Trophoblast cell (in vitro differentiated cells and primary cell): ENCODE measurements around the gene CFAP221.

Experiments used
- DNase-seq, 2 donors: peaks; one replicate each; pipeline ENCODE4 v3.0.0-alpha.2; 2016
- H2AFZ ChIP-seq: 2 replicates; pipeline ENCODE4 v1.6.1; 2013; ENCODE audit warnings: low read length, moderate library complexity, mild to moderate bottlenecking; ENCODE audit not compliant: insufficient read depth, poor library complexity
- H2AK5ac ChIP-seq: 2 replicates; pipeline ENCODE4 v1.6.1; 2013; ENCODE audit warnings: mild to moderate bottlenecking, low read length
- H2BK120ac ChIP-seq: 2 replicates; pipeline ENCODE4 v1.6.1; 2013; ENCODE audit warnings: low read length, mild to moderate bottlenecking, moderate library complexity; ENCODE audit not compliant: insufficient read depth, poor library complexity
- H2BK12ac ChIP-seq: 2 replicates; pipeline ENCODE4 v1.6.1; 2013; ENCODE audit warnings: mild to moderate bottlenecking, low read length, moderate library complexity
- H2BK5ac ChIP-seq: 2 replicates; pipeline ENCODE4 v1.6.1; 2013; ENCODE audit warnings: low read length, low read depth, moderate library complexity, mild to moderate bottlenecking; ENCODE audit not compliant: poor library complexity
- H3K14ac ChIP-seq: 2 replicates; pipeline ENCODE4 v1.6.1; 2013; ENCODE audit warnings: mild to moderate bottlenecking, low read length
- H3K18ac ChIP-seq: 2 replicates; pipeline ENCODE4 v1.6.1; 2013; ENCODE audit warnings: mild to moderate bottlenecking, low read length
- H3K23ac ChIP-seq: 2 replicates; pipeline ENCODE4 v1.6.1; 2013; ENCODE audit warnings: low read length
- H3K27ac ChIP-seq: 2 replicates; pipeline ENCODE4 v1.5.1; 2013; ENCODE audit warnings: low read depth, mild to moderate bottlenecking, inconsistent platforms, low read length, moderate library complexity
- H3K27me3 ChIP-seq: 2 replicates; pipeline ENCODE4 v1.6.1; 2013; ENCODE audit warnings: inconsistent platforms, mild to moderate bottlenecking, low read length, moderate library complexity; ENCODE audit not compliant: insufficient read depth
- H3K36me3 ChIP-seq, 2 experiments: 1 replicate in 1 of 2; 2 replicates in 1 of 2; pipeline ENCODE4 v1.6.1; 2013; ENCODE audit warnings: low read length in 2 of 2, mild to moderate bottlenecking in 2 of 2, moderate library complexity in 1 of 2; ENCODE audit not compliant: insufficient read depth in 2 of 2, control insufficient read depth in 1 of 2
- H3K4ac ChIP-seq: 2 replicates; pipeline ENCODE4 v1.6.1; 2013; ENCODE audit warnings: low read depth, mild to moderate bottlenecking, low read length, moderate library complexity
- H3K4me1 ChIP-seq, 2 experiments: 1 replicate in 1 of 2; 2 replicates in 1 of 2; pipeline ENCODE4 v1.6.1; 2013; ENCODE audit warnings: low read length in 2 of 2, mild to moderate bottlenecking in 2 of 2, moderate library complexity in 1 of 2; ENCODE audit not compliant: insufficient read depth in 2 of 2, control insufficient read depth in 1 of 2
- H3K4me2 ChIP-seq: 2 replicates; pipeline ENCODE4 v1.6.1; 2013; ENCODE audit warnings: inconsistent platforms, mild to moderate bottlenecking, low read length, moderate library complexity
- H3K4me3 ChIP-seq: 2 replicates; pipeline ENCODE4 v1.5.1; 2013; ENCODE audit warnings: mild to moderate bottlenecking, low read depth, low read length, inconsistent platforms
- H3K79me1 ChIP-seq: one replicate; pipeline ENCODE4 v1.6.1; 2013; ENCODE audit warnings: low read length
- H3K79me2 ChIP-seq: 2 replicates; pipeline ENCODE4 v1.6.1; 2013; ENCODE audit warnings: low read length, mild to moderate bottlenecking; ENCODE audit not compliant: control insufficient read depth, insufficient read depth, poor library complexity
- H3K9ac ChIP-seq: 2 replicates; pipeline ENCODE4 v1.6.1; 2013; ENCODE audit warnings: mild to moderate bottlenecking, low read length
- H3K9me3 ChIP-seq: 2 replicates; pipeline ENCODE4 v1.6.1; 2013; ENCODE audit warnings: low read depth, mild to moderate bottlenecking, control low read depth, inconsistent platforms, low read length; ENCODE audit not compliant: insufficient read depth
- H4K12ac ChIP-seq: 2 replicates; pipeline ENCODE4 v1.6.1; 2013; ENCODE audit warnings: low read depth, mild to moderate bottlenecking, low read length, moderate library complexity
- H4K8ac ChIP-seq: 2 replicates; pipeline ENCODE4 v1.6.1; 2013; ENCODE audit warnings: low read depth, mild to moderate bottlenecking, low read length, moderate library complexity
- H4K91ac ChIP-seq: one replicate; pipeline ENCODE4 v1.6.1; 2013; ENCODE audit warnings: low read depth, mild to moderate bottlenecking, low read length, moderate library complexity
- WGBS: extraction: QIAGEN DNeasy Blood & Tissue Kit; methylation state at CpG from one replicate; pipeline ENCODE4 v1.1.7; 2013; ENCODE audit warnings: missing lambda C conversion rate; ENCODE audit not compliant: insufficient read length, insufficient coverage; ENCODE audit errors: extremely low coverage; 5-methylcytosine and 5-hydroxymethylcytosine counted together

CFAP221 gene

GRCh38 chr2:119549241-119549640, 5.0 kb downstream of the CFAP221 start:
- Histone ChIP-seq H3K14ac (no peak overlapping the region), H4K8ac (no peak overlapping the region)
- WGBS, result no CpG with 5 or more reads among the region's 1 CpG

GRCh38 chr2:119550346-119550745, 6.1 kb downstream of the CFAP221 start:
- H3K4ac ChIP-seq, result no peak overlapping the region
- no peak overlapping the region for H3K23ac ChIP-seq
- no peak overlapping the region for H4K91ac ChIP-seq
- H3K18ac ChIP-seq, result no peak overlapping the region
- no peak for DNase-seq
- H2BK120ac ChIP-seq, result no peak overlapping the region
- H3K9ac ChIP-seq, result no peak overlapping the region
- H2BK5ac ChIP-seq, result no peak overlapping the region
- no peaks in the 10 kb centered on the region for H3K36me3 ChIP-seq
- no peaks in the 10 kb centered on the region for H3K4me1 ChIP-seq
- H3K79me2 ChIP-seq, result no peaks in the 10 kb centered on the region
- H2AFZ ChIP-seq, result no peak overlapping the region
- no peak overlapping the region for H3K27ac ChIP-seq
- H3K79me1 ChIP-seq, result no peaks in the 10 kb centered on the region
- no peaks in the 10 kb centered on the region for H3K27me3 ChIP-seq
- H3K4me2 ChIP-seq, result no peak overlapping the region
- no peak overlapping the region for H2AK5ac ChIP-seq
- H2BK12ac ChIP-seq, result no peak overlapping the region
- H4K12ac ChIP-seq, result no peak overlapping the region
- no peak overlapping the region for H3K4me3 ChIP-seq
- no peak overlapping the region for H4K8ac ChIP-seq
- H3K14ac ChIP-seq, result no peak overlapping the region
- no peaks in the 10 kb centered on the region for H3K9me3 ChIP-seq
- WGBS, result no CpG with 5 or more reads among the region's 2 CpGs

More at GRCh38 chr2:119549241-119549640, 5.0 kb downstream of the CFAP221 start:
- H4K91ac ChIP-seq, result no peak overlapping the region
- no peak overlapping the region for H3K23ac ChIP-seq
- no peak overlapping the region for H4K12ac ChIP-seq
- H3K27me3 ChIP-seq, result no peaks in the 10 kb centered on the region
- H2BK12ac ChIP-seq, result no peak overlapping the region
- peaks cover 3 to 4% of the 10 kb centered on the region in 2 experiments for H3K4me1 ChIP-seq
- no peaks in the 10 kb centered on the region for H3K9me3 ChIP-seq
- no peak overlapping the region for H3K4me3 ChIP-seq
- peaks cover 3% of the 10 kb centered on the region for H3K79me2 ChIP-seq
- H3K27ac ChIP-seq, result no peak overlapping the region
- H2BK5ac ChIP-seq, result no peak overlapping the region
- peaks cover 4% of the 10 kb centered on the region for H3K79me1 ChIP-seq
- no peak overlapping the region for H2BK120ac ChIP-seq
- H3K36me3 ChIP-seq, result no peaks in the 10 kb centered on the region
- DNase-seq, result no peak
- H3K4me2 ChIP-seq, result no peak overlapping the region
- no peak overlapping the region for H3K9ac ChIP-seq
- H2AK5ac ChIP-seq, result no peak overlapping the region
- H3K4ac ChIP-seq, result no peak overlapping the region
- H3K18ac ChIP-seq, result no peak overlapping the region
- H2AFZ ChIP-seq, result no peak overlapping the region

DNA sequence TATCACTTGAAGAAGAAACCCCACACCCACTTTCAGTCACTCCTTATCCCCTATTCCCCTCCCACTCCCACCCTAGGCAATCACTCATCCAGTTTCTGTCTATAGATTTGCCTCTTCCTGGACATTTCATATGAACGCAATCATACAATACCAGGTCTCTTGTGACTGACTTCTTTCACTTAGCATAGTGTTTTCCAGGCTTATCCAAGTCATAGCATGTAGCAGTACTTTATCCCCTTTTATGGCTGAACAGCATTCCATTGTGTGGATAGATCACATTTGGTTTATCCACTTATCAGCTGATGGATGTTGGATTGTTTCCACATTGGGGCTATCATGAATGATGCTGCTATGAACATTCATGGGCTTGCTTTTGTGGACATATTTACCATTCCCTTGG, 6.6 kb downstream of the CFAP221 start:
- H3K4me2 ChIP-seq, result no peak overlapping the region
- no peak overlapping the region for H3K4ac ChIP-seq
- DNase-seq, result no peak
- no peak overlapping the region for H3K23ac ChIP-seq
- no CpG with 5 or more reads among the region's 1 CpG for WGBS
- H2BK5ac ChIP-seq, result no peak overlapping the region
- no peak overlapping the region for H3K14ac ChIP-seq
- no peak overlapping the region for H3K4me3 ChIP-seq
- no peak overlapping the region for H4K12ac ChIP-seq
- no peak overlapping the region for H4K91ac ChIP-seq
- H3K27me3 ChIP-seq, result no peaks in the 10 kb centered on the region
- no peaks in the 10 kb centered on the region for H3K9me3 ChIP-seq
- no peaks in the 10 kb centered on the region for H3K36me3 ChIP-seq
- no peaks in the 10 kb centered on the region for H3K79me2 ChIP-seq
- H3K18ac ChIP-seq, result no peak overlapping the region
- no peaks in the 10 kb centered on the region for H3K79me1 ChIP-seq
- no peak overlapping the region for H4K8ac ChIP-seq
- H2BK12ac ChIP-seq, result no peak overlapping the region
- no peaks in the 10 kb centered on the region for H3K4me1 ChIP-seq
- H2BK120ac ChIP-seq, result no peak overlapping the region
- H3K27ac ChIP-seq, result no peak overlapping the region
- H3K9ac ChIP-seq, result no peak overlapping the region
- H2AFZ ChIP-seq, result no peak overlapping the region
- no peak overlapping the region for H2AK5ac ChIP-seq

DNA sequence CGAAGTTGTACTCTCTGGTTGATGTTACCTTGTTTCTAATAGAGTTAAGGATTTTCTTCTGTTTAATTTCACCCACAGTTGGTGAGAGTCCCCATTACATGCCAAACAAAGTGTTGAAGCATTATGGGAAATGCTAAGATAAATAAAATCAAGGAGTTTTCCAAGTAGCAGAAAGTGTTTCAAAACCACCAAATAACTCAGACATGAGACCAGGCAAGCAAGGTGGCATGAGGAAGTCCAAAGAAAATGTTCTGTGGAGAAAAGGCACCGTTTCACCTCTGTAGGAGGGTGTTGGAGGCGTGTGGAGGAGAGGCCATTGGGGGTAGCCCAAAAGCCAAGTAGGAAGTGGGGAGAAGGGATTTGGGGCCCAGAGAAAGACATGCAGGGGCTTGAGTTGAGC, 8.7 kb downstream of the CFAP221 start:
- no peaks in the 10 kb centered on the region for H3K27me3 ChIP-seq
- no peak overlapping the region for H4K91ac ChIP-seq
- H3K79me2 ChIP-seq, result no peaks in the 10 kb centered on the region
- no peaks in the 10 kb centered on the region for H3K36me3 ChIP-seq
- no peak overlapping the region for H4K12ac ChIP-seq
- H3K18ac ChIP-seq, result no peak overlapping the region
- H2BK120ac ChIP-seq, result no peak overlapping the region
- no peak overlapping the region for H4K8ac ChIP-seq
- no peaks in the 10 kb centered on the region for H3K4me1 ChIP-seq
- H2AK5ac ChIP-seq, result no peak overlapping the region
- no peak overlapping the region for H3K27ac ChIP-seq
- DNase-seq, result no peak
- no peak overlapping the region for H3K14ac ChIP-seq
- no peaks in the 10 kb centered on the region for H3K79me1 ChIP-seq
- no peak overlapping the region for H2AFZ ChIP-seq
- H3K9ac ChIP-seq, result no peak overlapping the region
- no peaks in the 10 kb centered on the region for H3K9me3 ChIP-seq
- H2BK12ac ChIP-seq, result no peak overlapping the region
- no peak overlapping the region for H3K4me3 ChIP-seq
- no peak overlapping the region for H3K4ac ChIP-seq
- H3K23ac ChIP-seq, result no peak overlapping the region
- no peak overlapping the region for H3K4me2 ChIP-seq
- H2BK5ac ChIP-seq, result no peak overlapping the region
- WGBS, result no CpG with 5 or more reads among the region's 3 CpGs
